Measurements from ENCODE around the gene ZNF124. TPM values are rescaled to one million over a fixed set of nuclear protein-coding genes. Genes with fewer than 3 reads are reported as not detected.
"Not testable (repeated sequence)": the region's sequence is repeated elsewhere in the genome, so short reads cannot be mapped to it uniquely, and the experiment has no call there.

Gene ZNF124
- 67.1 and 69.2 TPM in 2 replicates for total RNA-seq (2014; rRNA removed; shearing (Covaris generic))

GRCh38 chr1:247171875-247172563 lies at the start of gene ZNF124:
Gene ZNF124 (minus strand): TSS chr1:247172020. CDS start chr1:247171877, 143 bp downstream.
- DNase-seq (ENCODE audit: low spot score): not testable (repeated sequence)

GRCh38 chr1:247220280-247220679 lies 48.5 kb upstream of the ZNF124 start:
- not testable (repeated sequence) for DNase-seq (ENCODE audit: low spot score)

- DNase-seq (ENCODE audit: low spot score): no peak
These were observed 46.4 kb upstream of the ZNF124 start for GRCh38 chr1:247218121-247218651.

GRCh38 chr1:247216261-247216660 lies 44.4 kb upstream of the ZNF124 start:
- no peak for DNase-seq (ENCODE audit: low spot score)

- peak; percentile 21 for DNase-seq (ENCODE audit: low spot score)
These were observed 41.1 kb upstream of the ZNF124 start for GRCh38 chr1:247212627-247213617.

GRCh38 chr1:247212012-247212411 lies 40.2 kb upstream of the ZNF124 start:
- DNase-seq (ENCODE audit: low spot score): no peak

GRCh38 chr1:247211339-247211738 lies 39.5 kb upstream of the ZNF124 start:
- DNase-seq (ENCODE audit: low spot score): no peak

GRCh38 chr1:247210376-247211117 lies 38.7 kb upstream of the ZNF124 start:
- peak; percentile 97 for DNase-seq (ENCODE audit: low spot score)

GRCh38 chr1:247210062-247210375 lies 38.2 kb upstream of the ZNF124 start:
- DNase-seq (ENCODE audit: low spot score): peak; percentile 40

GRCh38 chr1:247209396-247209795 lies 37.6 kb upstream of the ZNF124 start:
- peak; percentile 7 for DNase-seq (ENCODE audit: low spot score)

- DNase-seq (ENCODE audit: low spot score): peak; percentile 12
These were observed 32.4 kb upstream of the ZNF124 start for GRCh38 chr1:247204177-247204647.

GRCh38 chr1:247198781-247199180 lies 27.0 kb upstream of the ZNF124 start:
- no peak for DNase-seq (ENCODE audit: low spot score)

- no peak for DNase-seq (ENCODE audit: low spot score)
These were observed 22.1 kb upstream of the ZNF124 start for GRCh38 chr1:247193958-247194357.

GRCh38 chr1:247189981-247190798 lies 18.4 kb upstream of the ZNF124 start:
- DNase-seq (ENCODE audit: low spot score): no peak

- DNase-seq (ENCODE audit: low spot score): no peak
These were observed 13.8 kb upstream of the ZNF124 start for GRCh38 chr1:247185667-247186066.

GRCh38 chr1:247184254-247184653 lies 12.4 kb upstream of the ZNF124 start:
- no peak for DNase-seq (ENCODE audit: low spot score)

GRCh38 chr1:247182994-247183393 lies 11.2 kb upstream of the ZNF124 start:
- no peak for DNase-seq (ENCODE audit: low spot score)

GRCh38 chr1:247180581-247180980 lies 8.8 kb upstream of the ZNF124 start:
- DNase-seq (ENCODE audit: low spot score): no peak

GRCh38 chr1:247177755-247178154 lies 5.9 kb upstream of the ZNF124 start:
- DNase-seq (ENCODE audit: low spot score): no peak

GRCh38 chr1:247175458-247175857 lies 3.6 kb upstream of the ZNF124 start:
- DNase-seq (ENCODE audit: low spot score): no peak

GRCh38 chr1:247173431-247173830 lies 1.6 kb upstream of the ZNF124 start:
- no peak for DNase-seq (ENCODE audit: low spot score)
